HCT116 (cell line): Measurements from ENCODE around the gene HHIPL1. TPM values are rescaled to one million over a fixed set of nuclear protein-coding genes. Genes with fewer than 3 reads are reported as not detected.

Experiments
- ATAC-seq: fragments of 200-7000 bp; cut with Tn5 transposase; 2 replicates; pipeline ENCODE4 v1.9.1; 2020; ENCODE audit warnings: mild to moderate bottlenecking, moderate library complexity
- BruUV-seq: library from RNA; stranded (reverse); fragments of 400-500 nt; replicated peaks from 2 replicates; lab custom pipeline; 2021; lab: Mats Ljungman, UMichigan
- CTCF ChIA-PET: fragments of 300-600 bp; sonication (Branson Sonifier 250); formaldehyde crosslinking; loops from one replicate; lab custom pipeline; 2021; ENCODE audit warnings: antibody characterized with exemption; lab: Charles Lee
- POLR2A ChIA-PET: fragments of 300-600, 350-600 bp; sonication (Branson Sonifier 250); formaldehyde crosslinking; loops from one replicate; lab custom pipeline; 2021; ENCODE audit warnings: antibody characterized with exemption; lab: Charles Lee
- RAD21 ChIA-PET, 2 experiments: fragments of 300-600 bp; sonication (Branson Sonifier 250); formaldehyde crosslinking; loops; one replicate each; lab custom pipeline; 2023; ENCODE audit warnings: low total read pairs in 2 of 2; ENCODE audit not compliant: uncharacterized antibody in 2 of 2, unreplicated experiment in 2 of 2, low non-redundant PET in 1 of 2; lab: Charles Lee
- DNase-seq: peaks from one replicate; pipeline ENCODE4 v3.0.0-alpha.2; 2010; ENCODE audit warnings: low read depth, low spot score
- H2AFZ ChIP-seq: fragments of 200-600 bp; shearing (Covaris generic), sonication (generic); 2 replicates; pipeline ENCODE4 v1.6.1; 2017; ENCODE audit warnings: low read depth, mixed run types, mixed read lengths, antibody characterized with exemption, low read length; ENCODE audit not compliant: poor library complexity, severe bottlenecking
- H3K27ac ChIP-seq: 2 replicates; pipeline ENCODE4 v1.5.1; 2012; ENCODE audit warnings: low read depth, low read length
- H3K27me3 ChIP-seq: fragments of 200-600 bp; sonication (generic); 2 replicates; pipeline ENCODE4 v1.6.1; 2016; ENCODE audit warnings: mixed run types, low read length, mixed read lengths; ENCODE audit not compliant: insufficient read depth
- H3K36me3 ChIP-seq, 2 experiments: fragments of 200-500 bp in 1 of 2; fragments of 200-600 bp in 1 of 2; sonication (Bioruptor generic) in 1 of 2; sonication (generic) in 1 of 2; 2 replicates each; pipeline versions ENCODE4 v1.5.1 to v1.6.1; 2014 to 2016; ENCODE audit warnings: low read length in 2 of 2, inconsistent platforms in 1 of 2, mixed read lengths in 1 of 2, mixed run types in 1 of 2; ENCODE audit not compliant: insufficient read depth in 2 of 2, control insufficient read depth in 1 of 2
- H3K4me1 ChIP-seq, 2 experiments: fragments of 200-600 bp in 1 of 2; sonication (generic) in 1 of 2; 2 replicates each; pipeline versions ENCODE4 v1.5.1 to v1.6.1; 2012 to 2017; ENCODE audit warnings: low read length in 2 of 2, inconsistent platforms in 1 of 2, mild to moderate bottlenecking in 1 of 2, mixed read lengths in 1 of 2, mixed run types in 1 of 2, moderate library complexity in 1 of 2; ENCODE audit not compliant: insufficient read depth in 2 of 2, control insufficient read depth in 1 of 2
- H3K4me2 ChIP-seq: fragments of 200-600 bp; sonication (generic); 2 replicates; pipeline ENCODE4 v1.6.1; 2017; ENCODE audit warnings: mixed run types, low read length, mixed read lengths
- H3K4me3 ChIP-seq, 2 experiments: fragments of 200-600 bp in 1 of 2; sonication (generic) in 1 of 2; replicated peaks in 1 of 2; 2 replicates each; pipeline ENCODE4 v1.5.1; 2011 to 2016; ENCODE audit warnings: low read length in 2 of 2, control low read depth in 1 of 2, low read depth in 1 of 2, mild to moderate bottlenecking in 1 of 2, mixed read lengths in 1 of 2, mixed run types in 1 of 2
- H3K79me2 ChIP-seq: fragments of 200-600 bp; sonication (generic); 2 replicates; pipeline ENCODE4 v1.6.1; 2017; ENCODE audit warnings: mild to moderate bottlenecking, mixed run types, low read length, moderate library complexity, mixed read lengths; ENCODE audit not compliant: insufficient read depth
- H3K9ac ChIP-seq: fragments of 200-600 bp; sonication (generic); 2 replicates; pipeline ENCODE4 v1.6.1; 2016; ENCODE audit warnings: low read length, mixed read lengths
- H3K9me2 ChIP-seq: fragments of 200-600 bp; sonication (generic), shearing (Covaris generic); 2 replicates; pipeline ENCODE4 v1.6.1; 2017; ENCODE audit warnings: mixed run types, mild to moderate bottlenecking, moderate library complexity; ENCODE audit not compliant: insufficient read depth
- H3K9me3 ChIP-seq, 2 experiments: fragments of 200-500 bp in 1 of 2; fragments of 200-600 bp in 1 of 2; sonication (Bioruptor generic) in 1 of 2; sonication (generic) in 1 of 2; 2 replicates each; pipeline ENCODE4 v1.6.1; 2014 to 2017; ENCODE audit warnings: low read length in 2 of 2, mixed read lengths in 2 of 2, inconsistent platforms in 1 of 2, low read depth in 1 of 2, mild to moderate bottlenecking in 1 of 2, mixed run types in 1 of 2, moderate library complexity in 1 of 2; ENCODE audit not compliant: control insufficient read depth in 1 of 2, insufficient read depth in 1 of 2
- H4K20me1 ChIP-seq: fragments of 200-600 bp; sonication (generic), shearing (Covaris generic); 2 replicates; pipeline ENCODE4 v1.6.1; 2017; ENCODE audit warnings: mixed run types, mild to moderate bottlenecking, moderate library complexity; ENCODE audit not compliant: insufficient read depth
- CBX3 ChIP-seq: IDR thresholded peaks from 2 replicates; pipeline ENCODE4 v1.6.1; 2012; ENCODE audit warnings: low read depth
- CEBPB ChIP-seq: IDR thresholded peaks from 2 replicates; pipeline ENCODE4 v1.6.1; 2012; ENCODE audit warnings: low read depth
- EZH2 ChIP-seq: fragments of 200-600 bp; sonication (generic); IDR thresholded peaks from 2 replicates; pipeline ENCODE4 v1.6.1; 2017; ENCODE audit warnings: antibody characterized with exemption, mixed run types
- SP1 ChIP-seq: IDR thresholded peaks from 2 replicates; pipeline ENCODE4 v1.6.1; 2012; ENCODE audit warnings: low read depth
- intact Hi-C: fragments of 100-400 bp; cut with micrococcal nuclease; formaldehyde crosslinking; loops from 2 replicates; pipeline ENCODE4 v1.10.0; 2022
- total RNA-seq: library from RNA; stranded (reverse); gene quantifications from one replicate; pipeline ENCODE4 v1.2.1, GENCODE V29; 2021; ENCODE audit not compliant: unreplicated experiment
- TF ChIP-seq, protein P1 (sequence below): IDR thresholded peaks from 2 replicates; pipeline ENCODE4 v1.6.1; 2011; ENCODE audit warnings: mild to moderate bottlenecking, low read length, moderate library complexity; ENCODE audit not compliant: insufficient replicate concordance; ENCODE audit errors: extremely low read depth
- TF ChIP-seq, protein P2 (sequence below): IDR thresholded peaks from 2 replicates; pipeline ENCODE4 v1.6.1; 2012

Gene HHIPL1
- total RNA-seq, 1 experiment from 2014 or later, result not detected

DNA sequence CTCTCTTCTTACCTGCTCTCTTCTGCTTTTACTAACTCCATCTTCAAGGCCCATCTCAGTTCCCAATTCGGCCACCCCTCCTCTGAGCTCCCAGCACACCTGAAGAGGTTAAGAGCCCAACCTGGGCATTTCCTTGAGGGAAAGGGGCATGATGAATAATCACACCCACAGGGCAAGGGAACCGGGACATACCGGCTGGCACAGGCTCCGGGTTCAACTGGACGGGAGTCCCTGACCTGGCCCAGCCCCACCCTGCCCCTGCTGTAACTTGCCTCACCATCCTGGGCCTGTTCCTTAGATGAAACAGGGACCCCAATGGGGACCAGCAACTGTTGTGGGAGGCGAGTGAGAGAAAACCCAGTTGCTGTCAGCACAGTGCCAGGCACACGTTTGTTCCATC, 49.4 kb upstream of the HHIPL1 start (continued):
- TF ChIP-seq EZH2, result no peak
- no peak for TF ChIP-seq SP1
- TF ChIP-seq, protein P1, sequence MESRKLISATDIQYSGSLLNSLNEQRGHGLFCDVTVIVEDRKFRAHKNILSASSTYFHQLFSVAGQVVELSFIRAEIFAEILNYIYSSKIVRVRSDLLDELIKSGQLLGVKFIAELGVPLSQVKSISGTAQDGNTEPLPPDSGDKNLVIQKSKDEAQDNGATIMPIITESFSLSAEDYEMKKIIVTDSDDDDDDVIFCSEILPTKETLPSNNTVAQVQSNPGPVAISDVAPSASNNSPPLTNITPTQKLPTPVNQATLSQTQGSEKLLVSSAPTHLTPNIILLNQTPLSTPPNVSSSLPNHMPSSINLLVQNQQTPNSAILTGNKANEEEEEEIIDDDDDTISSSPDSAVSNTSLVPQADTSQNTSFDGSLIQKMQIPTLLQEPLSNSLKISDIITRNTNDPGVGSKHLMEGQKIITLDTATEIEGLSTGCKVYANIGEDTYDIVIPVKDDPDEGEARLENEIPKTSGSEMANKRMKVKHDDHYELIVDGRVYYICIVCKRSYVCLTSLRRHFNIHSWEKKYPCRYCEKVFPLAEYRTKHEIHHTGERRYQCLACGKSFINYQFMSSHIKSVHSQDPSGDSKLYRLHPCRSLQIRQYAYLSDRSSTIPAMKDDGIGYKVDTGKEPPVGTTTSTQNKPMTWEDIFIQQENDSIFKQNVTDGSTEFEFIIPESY, result no peak

DNA sequence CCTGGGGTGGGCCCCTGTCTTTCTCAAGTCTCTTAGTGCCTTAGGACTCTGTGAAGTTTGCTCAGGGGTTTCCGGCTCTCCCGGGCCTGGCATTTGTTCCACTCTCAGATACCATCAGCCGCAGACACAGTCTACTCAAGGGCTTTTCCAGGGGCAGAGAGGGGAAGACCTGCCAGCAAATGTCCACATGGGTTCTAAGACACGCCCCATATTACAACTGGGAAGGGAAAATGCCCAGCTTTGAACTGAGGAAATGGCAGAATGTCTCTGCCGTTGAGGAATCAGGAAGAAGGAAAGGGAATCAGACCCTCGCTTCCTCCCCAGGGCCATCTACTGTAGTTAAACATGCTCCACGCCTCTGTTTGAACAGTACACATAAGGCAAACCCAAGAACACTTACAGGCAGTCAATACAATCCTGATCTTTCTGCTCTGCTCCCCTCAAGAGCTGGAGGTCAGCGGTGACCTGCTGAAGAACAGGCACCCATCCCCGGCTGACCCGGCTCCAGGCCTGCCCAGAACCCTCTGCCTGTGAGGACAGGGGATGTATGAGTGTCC, 48.8 kb upstream of the HHIPL1 start:
- Histone ChIP-seq H2AFZ (no peak overlapping the region), H3K79me2 (peaks cover 73% of the 10 kb centered on the region), H3K9me3 (no peaks in the 10 kb centered on the region), H3K36me3 (no peaks in the 10 kb centered on the region; a peak in 1 of 4 replicates), H3K9ac (no peak overlapping the region), H3K27me3 (no peaks in the 10 kb centered on the region), H3K27ac (no peak overlapping the region), H3K4me1 (peaks cover 2 to 8% of the 10 kb centered on the region in 2 experiments; a peak in 3 of 4 replicates), H3K4me3 (no peak overlapping the region), H3K4me2 (no peak overlapping the region), H3K9me2 (no peaks in the 10 kb centered on the region), H4K20me1 (no peaks in the 10 kb centered on the region)
- CTCF ChIA-PET, result no interaction called here
- POLR2A ChIA-PET, result no interaction called here
- DNase-seq, result no peak
- RAD21 ChIA-PET, result no interaction called here
- intact Hi-C loops, result no loop called here
- no TSS peak for BruUV-seq
- TF ChIP-seq CBX3 (no peak), CEBPB (no peak), EZH2 (no peak)
- TF ChIP-seq, protein P2, sequence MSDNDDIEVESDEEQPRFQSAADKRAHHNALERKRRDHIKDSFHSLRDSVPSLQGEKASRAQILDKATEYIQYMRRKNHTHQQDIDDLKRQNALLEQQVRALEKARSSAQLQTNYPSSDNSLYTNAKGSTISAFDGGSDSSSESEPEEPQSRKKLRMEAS, result no peak
- no peak for ATAC-seq
